Measurements from ENCODE around the gene SCARB1.

DNA sequence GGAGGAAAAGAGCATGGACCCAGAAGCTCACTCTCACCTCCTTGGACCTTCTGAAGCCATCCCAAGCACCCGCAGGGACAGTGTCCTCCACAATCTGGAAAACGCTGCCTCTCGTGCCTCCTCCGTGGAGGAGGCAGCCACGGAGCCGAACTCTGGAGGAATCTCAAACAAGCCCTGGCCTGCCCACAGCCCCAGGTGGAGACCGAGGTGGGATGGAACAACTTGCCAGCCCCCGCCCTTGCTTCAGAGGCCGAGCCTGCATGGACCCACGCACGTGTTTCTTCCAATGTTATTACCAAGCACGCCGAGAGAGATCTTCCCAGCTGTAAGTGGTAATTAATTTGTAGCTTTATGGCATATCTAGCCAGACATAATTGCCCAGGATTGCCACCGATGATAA is 61.3 kb downstream of the SCARB1 start:
- TF ChIP-seq, protein P1, sequence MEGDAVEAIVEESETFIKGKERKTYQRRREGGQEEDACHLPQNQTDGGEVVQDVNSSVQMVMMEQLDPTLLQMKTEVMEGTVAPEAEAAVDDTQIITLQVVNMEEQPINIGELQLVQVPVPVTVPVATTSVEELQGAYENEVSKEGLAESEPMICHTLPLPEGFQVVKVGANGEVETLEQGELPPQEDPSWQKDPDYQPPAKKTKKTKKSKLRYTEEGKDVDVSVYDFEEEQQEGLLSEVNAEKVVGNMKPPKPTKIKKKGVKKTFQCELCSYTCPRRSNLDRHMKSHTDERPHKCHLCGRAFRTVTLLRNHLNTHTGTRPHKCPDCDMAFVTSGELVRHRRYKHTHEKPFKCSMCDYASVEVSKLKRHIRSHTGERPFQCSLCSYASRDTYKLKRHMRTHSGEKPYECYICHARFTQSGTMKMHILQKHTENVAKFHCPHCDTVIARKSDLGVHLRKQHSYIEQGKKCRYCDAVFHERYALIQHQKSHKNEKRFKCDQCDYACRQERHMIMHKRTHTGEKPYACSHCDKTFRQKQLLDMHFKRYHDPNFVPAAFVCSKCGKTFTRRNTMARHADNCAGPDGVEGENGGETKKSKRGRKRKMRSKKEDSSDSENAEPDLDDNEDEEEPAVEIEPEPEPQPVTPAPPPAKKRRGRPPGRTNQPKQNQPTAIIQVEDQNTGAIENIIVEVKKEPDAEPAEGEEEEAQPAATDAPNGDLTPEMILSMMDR (IDR thresholded peaks at IDR 0.05): no peak
- TF ChIP-seq POLR2A (IDR thresholded peaks at IDR 0.05): no peak

Data from tibial nerve (tissue), 3 donors.